Measurements from ENCODE around the gene NF1. TPM values are rescaled to one million over a fixed set of nuclear protein-coding genes. Genes with fewer than 3 reads are reported as not detected.
A peak's percentile ranks its signal among the peaks of the same experiment; 100 is the strongest.

NF1 gene
- total RNA-seq, 1 donor from 2014 or later = 53.7 TPM

DNA sequence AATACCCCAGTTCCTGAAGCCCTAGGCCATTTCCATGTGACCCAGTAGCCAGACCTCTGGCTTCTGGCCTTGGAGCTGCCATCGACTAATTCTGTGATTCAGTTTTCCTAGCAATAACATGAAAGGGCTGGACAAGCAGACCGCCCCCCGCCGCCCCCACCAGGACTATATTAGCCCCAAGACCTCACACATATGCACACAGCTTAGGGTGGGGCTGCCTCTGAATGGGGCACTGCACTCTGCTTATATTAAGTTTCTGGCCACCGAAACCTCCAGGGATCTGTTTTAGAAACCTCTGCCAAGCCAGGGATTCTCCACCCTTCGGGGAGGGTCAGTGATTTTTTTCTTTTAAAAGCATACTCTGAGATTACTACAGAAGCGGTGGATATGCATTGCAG is 299.0 kb downstream of the NF1 start:
- H3K27ac Mint-ChIP-seq (ENCODE audit: unreplicated experiment) = no peak overlapping the region
- H3K4me3 Mint-ChIP-seq (ENCODE audit: unreplicated experiment) = no peak overlapping the region
- peaks cover 1% of the 10 kb centered on the region for H3K36me3 Mint-ChIP-seq (ENCODE audit: low read depth, unreplicated experiment)
- no peak for FAIRE-seq
- no peaks in the 10 kb centered on the region for H3K4me1 ChIP-seq (ENCODE audit: insufficient read depth, low read length)
- no peaks in the 10 kb centered on the region for H3K79me2 ChIP-seq (ENCODE audit: insufficient read depth, low read length)
- H3K27me3 ChIP-seq (ENCODE audit: insufficient read depth, low read length) = peaks cover 14% of the 10 kb centered on the region
- no peaks in the 10 kb centered on the region for H3K9me3 Mint-ChIP-seq (ENCODE audit: unreplicated experiment)
- no peak overlapping the region for H2AFZ ChIP-seq (ENCODE audit: low read depth, low read length)
- H3K36me3 ChIP-seq (ENCODE audit: insufficient read depth, low read length) = no peaks in the 10 kb centered on the region
- H3K4me1 Mint-ChIP-seq (ENCODE audit: low read depth, unreplicated experiment) = no peaks in the 10 kb centered on the region
- H3K27me3 Mint-ChIP-seq (ENCODE audit: low read depth, unreplicated experiment) = peaks cover 57% of the 10 kb centered on the region
- DNase-seq (ENCODE audit: low read depth) = no peak
- no peak overlapping the region for H3K4me3 ChIP-seq (ENCODE audit: insufficient read depth, low read depth, low read length)
- H3K4me2 ChIP-seq (ENCODE audit: low read length) = no peak overlapping the region
- peaks cover 5% of the 10 kb centered on the region for H4K20me1 ChIP-seq (ENCODE audit: insufficient read depth, low read length)
- TF ChIP-seq EZH2 (IDR thresholded peaks at IDR 0.05; ENCODE audit: insufficient read depth, low read length) = no peak
- TF ChIP-seq, protein P1, sequence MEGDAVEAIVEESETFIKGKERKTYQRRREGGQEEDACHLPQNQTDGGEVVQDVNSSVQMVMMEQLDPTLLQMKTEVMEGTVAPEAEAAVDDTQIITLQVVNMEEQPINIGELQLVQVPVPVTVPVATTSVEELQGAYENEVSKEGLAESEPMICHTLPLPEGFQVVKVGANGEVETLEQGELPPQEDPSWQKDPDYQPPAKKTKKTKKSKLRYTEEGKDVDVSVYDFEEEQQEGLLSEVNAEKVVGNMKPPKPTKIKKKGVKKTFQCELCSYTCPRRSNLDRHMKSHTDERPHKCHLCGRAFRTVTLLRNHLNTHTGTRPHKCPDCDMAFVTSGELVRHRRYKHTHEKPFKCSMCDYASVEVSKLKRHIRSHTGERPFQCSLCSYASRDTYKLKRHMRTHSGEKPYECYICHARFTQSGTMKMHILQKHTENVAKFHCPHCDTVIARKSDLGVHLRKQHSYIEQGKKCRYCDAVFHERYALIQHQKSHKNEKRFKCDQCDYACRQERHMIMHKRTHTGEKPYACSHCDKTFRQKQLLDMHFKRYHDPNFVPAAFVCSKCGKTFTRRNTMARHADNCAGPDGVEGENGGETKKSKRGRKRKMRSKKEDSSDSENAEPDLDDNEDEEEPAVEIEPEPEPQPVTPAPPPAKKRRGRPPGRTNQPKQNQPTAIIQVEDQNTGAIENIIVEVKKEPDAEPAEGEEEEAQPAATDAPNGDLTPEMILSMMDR (IDR thresholded peaks at IDR 0.05; ENCODE audit: insufficient read depth, low read depth, low read length) = no peak
- H3K9ac ChIP-seq (ENCODE audit: low read length) = no peak overlapping the region
- H3K27ac ChIP-seq (ENCODE audit: low read depth, low read length) = no peak overlapping the region
- no peaks in the 10 kb centered on the region for H3K9me3 ChIP-seq (ENCODE audit: insufficient read depth, low read depth, low read length)

GRCh38 chr17:31394544-31394943 is 299.8 kb downstream of the NF1 start:
- FAIRE-seq = peak; percentile 82
- H3K27me3 Mint-ChIP-seq (ENCODE audit: low read depth, unreplicated experiment) = peaks cover 50% of the 10 kb centered on the region
- peak; percentile 49 for DNase-seq (ENCODE audit: low read depth)

More at GRCh38 chr17:31394544-31394943, 299.8 kb downstream of the NF1 start:
- Mint-ChIP-seq H3K36me3 (ENCODE audit: low read depth, unreplicated experiment) (peaks cover 1% of the 10 kb centered on the region), H3K9me3 (ENCODE audit: unreplicated experiment) (no peaks in the 10 kb centered on the region), H3K4me1 (ENCODE audit: low read depth, unreplicated experiment) (no peaks in the 10 kb centered on the region), H3K27ac (ENCODE audit: unreplicated experiment) (no peak overlapping the region), H3K4me3 (ENCODE audit: unreplicated experiment) (no peak overlapping the region)
- no peaks in the 10 kb centered on the region for H3K36me3 ChIP-seq (ENCODE audit: insufficient read depth, low read length)
- no peak overlapping the region for H2AFZ ChIP-seq (ENCODE audit: low read depth, low read length)
- H4K20me1 ChIP-seq (ENCODE audit: insufficient read depth, low read length) = no peaks in the 10 kb centered on the region
- H3K27ac ChIP-seq (ENCODE audit: low read depth, low read length) = no peak overlapping the region
- no peak overlapping the region for H3K9ac ChIP-seq (ENCODE audit: low read length)
- no peak overlapping the region for H3K4me3 ChIP-seq (ENCODE audit: insufficient read depth, low read depth, low read length)
- peaks cover 14% of the 10 kb centered on the region for H3K27me3 ChIP-seq (ENCODE audit: insufficient read depth, low read length)
- no peaks in the 10 kb centered on the region for H3K9me3 ChIP-seq (ENCODE audit: insufficient read depth, low read depth, low read length)
- H3K4me1 ChIP-seq (ENCODE audit: insufficient read depth, low read length) = no peaks in the 10 kb centered on the region
- no peaks in the 10 kb centered on the region for H3K79me2 ChIP-seq (ENCODE audit: insufficient read depth, low read length)
- TF ChIP-seq EZH2 (IDR thresholded peaks at IDR 0.05; ENCODE audit: insufficient read depth, low read length) = no peak
- TF ChIP-seq, protein P1 (IDR thresholded peaks at IDR 0.05; ENCODE audit: insufficient read depth, low read depth, low read length) = no peak
- no peak overlapping the region for H3K4me2 ChIP-seq (ENCODE audit: low read length)

Measured in astrocyte (in vitro differentiated cells and primary cell).